MCF 10A (cell line): ENCODE measurements around the gene CELA1. TPM values are rescaled to one million over a fixed set of nuclear protein-coding genes. Genes with fewer than 3 reads are reported as not detected.

Experiments used
- BruUV-seq: library from RNA; stranded (reverse); fragments of 400-500 nt; replicated peaks from 2 replicates; lab custom pipeline; 2021; lab: Mats Ljungman, UMichigan
- CTCF ChIA-PET: fragments of 300-600 bp; sonication (Branson Sonifier 250); formaldehyde crosslinking; extraction: SDS; loops from one replicate; lab custom pipeline; 2021; ENCODE audit warnings: antibody characterized with exemption, inconsistent platforms; lab: Yijun Ruan, JAX
- POLR2A ChIA-PET: fragments of 300-600, 350-650 bp; sonication (Branson Sonifier 250); formaldehyde crosslinking; extraction: SDS; loops from one replicate; lab custom pipeline; 2020; ENCODE audit warnings: antibody characterized with exemption, inconsistent platforms; lab: Yijun Ruan, JAX
- DNase-seq: peaks from one replicate; pipeline ENCODE4 v3.0.0-alpha.2; 2018; ENCODE audit not compliant: unreplicated experiment
- H3K27ac Mint-ChIP-seq: one replicate; pipeline ENCODE4 v1.8.0; 2022; ENCODE audit warnings: mild to moderate bottlenecking, low read depth, mixed read lengths; ENCODE audit not compliant: unreplicated experiment
- H3K27me3 Mint-ChIP-seq: one replicate; pipeline ENCODE4 v1.8.0; 2022; ENCODE audit warnings: mixed read lengths; ENCODE audit not compliant: insufficient read depth, unreplicated experiment
- H3K36me3 Mint-ChIP-seq: one replicate; pipeline ENCODE4 v1.8.0; 2022; ENCODE audit warnings: mild to moderate bottlenecking, moderate library complexity, mixed read lengths; ENCODE audit not compliant: insufficient read depth, unreplicated experiment
- H3K4me1 Mint-ChIP-seq: one replicate; pipeline ENCODE4 v1.8.0; 2022; ENCODE audit warnings: mixed read lengths; ENCODE audit not compliant: insufficient read depth, unreplicated experiment
- H3K4me3 Mint-ChIP-seq: one replicate; pipeline ENCODE4 v1.8.0; 2022; ENCODE audit warnings: mild to moderate bottlenecking, moderate library complexity, mixed read lengths; ENCODE audit not compliant: unreplicated experiment
- H3K9me3 Mint-ChIP-seq: one replicate; pipeline ENCODE4 v1.8.0; 2022; ENCODE audit warnings: mixed read lengths; ENCODE audit not compliant: unreplicated experiment
- intact Hi-C: fragments of 100-400 bp; cut with micrococcal nuclease; formaldehyde crosslinking; loops from 2 replicates; pipeline ENCODE4 v1.14.1; 2022
- total RNA-seq: library from RNA; stranded (reverse); gene quantifications from 2 replicates; pipeline ENCODE4 v1.2.3, GENCODE V29; 2022
- TF ChIP-seq, protein P1 (sequence below): fragments of 200-600 bp; IDR thresholded peaks from one replicate; pipeline ENCODE4 v1.8.0; 2022; ENCODE audit warnings: antibody characterized with exemption, mild to moderate bottlenecking; ENCODE audit not compliant: unreplicated experiment

Gene CELA1
- total RNA-seq, 1 experiment from 2014 or later, result not detected

DNA sequence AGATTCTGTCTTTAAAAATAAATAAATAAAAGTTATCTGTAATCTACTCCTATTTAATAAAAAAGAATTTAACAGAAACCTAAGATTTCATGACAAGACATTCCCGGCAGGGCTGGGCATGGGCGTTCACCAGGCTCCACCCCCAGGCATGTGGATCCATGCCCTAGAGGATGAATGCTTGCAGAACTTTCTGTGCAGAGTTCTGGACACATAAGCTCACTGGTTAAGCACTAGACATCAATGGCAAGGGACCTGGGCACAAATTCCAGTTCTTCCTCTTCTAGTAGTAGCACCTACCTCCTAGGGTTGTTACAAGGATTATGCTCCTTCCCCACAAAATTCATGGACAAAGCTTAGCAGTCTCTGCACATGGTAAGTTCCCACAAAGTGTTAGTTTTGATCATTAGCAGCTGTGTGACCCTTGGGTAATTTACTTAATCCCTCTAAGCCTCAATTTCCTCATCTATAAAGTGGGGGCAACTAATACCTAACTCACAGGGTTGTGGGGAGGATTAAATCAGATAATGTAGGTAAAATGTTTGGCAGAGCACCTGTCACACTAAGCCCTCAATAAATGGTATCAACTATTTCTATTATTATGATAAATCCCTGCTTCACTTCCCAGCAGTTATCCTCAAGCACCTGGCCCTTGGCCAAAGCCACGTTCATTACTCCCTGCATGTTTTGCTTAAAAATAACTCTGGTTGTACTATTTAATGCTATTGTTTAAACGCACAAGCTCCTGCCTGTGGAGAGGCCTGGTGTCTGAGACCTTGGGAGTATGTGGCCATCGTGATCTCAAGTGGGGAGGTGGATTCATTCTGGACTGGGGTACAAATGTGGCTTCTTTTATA is 35.0 kb upstream of the CELA1 start:
- CTCF ChIA-PET, result interaction anchor here (1.4 kb wide), 1 partner anchor 10 kb away, joined by 6 read pairs; no protein-coding TSS in a partner anchor
- POLR2A ChIA-PET, result interaction anchor here (0.6 to 2.3 kb wide), 5 partner anchors 9 to 447 kb away, joined by 3 to 16 read pairs (median 3); partner anchors contain the start of gene GALNT6
- BruUV-seq, result no TSS peak

DNA sequence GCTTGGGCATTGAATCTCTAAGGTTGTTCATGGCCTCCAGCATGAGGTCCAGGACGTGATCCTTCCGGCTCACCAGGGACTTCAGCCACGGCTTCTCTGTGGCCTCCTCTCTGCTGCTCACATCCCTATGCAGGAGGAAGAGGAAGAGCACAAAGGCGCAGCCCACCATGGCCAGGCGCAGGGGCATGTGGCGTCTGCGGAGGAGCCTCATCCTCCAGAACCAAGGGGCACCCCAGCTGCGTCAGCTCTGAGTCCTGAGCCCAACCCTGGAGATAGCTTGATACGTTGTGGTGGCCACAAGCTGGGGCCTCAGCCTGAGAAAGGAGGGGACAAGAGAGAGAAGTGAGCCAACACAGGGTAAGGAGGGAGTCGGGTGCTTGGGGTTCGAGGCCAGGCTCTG is 33.1 kb upstream of the CELA1 start:
- Mint-ChIP-seq H3K4me3 (no peak overlapping the region), H3K27ac (no peak overlapping the region), H3K9me3 (no peaks in the 10 kb centered on the region), H3K4me1 (peaks cover 11% of the 10 kb centered on the region), H3K27me3 (no peaks in the 10 kb centered on the region), H3K36me3 (peaks cover 12% of the 10 kb centered on the region)
- TF ChIP-seq, protein P1, sequence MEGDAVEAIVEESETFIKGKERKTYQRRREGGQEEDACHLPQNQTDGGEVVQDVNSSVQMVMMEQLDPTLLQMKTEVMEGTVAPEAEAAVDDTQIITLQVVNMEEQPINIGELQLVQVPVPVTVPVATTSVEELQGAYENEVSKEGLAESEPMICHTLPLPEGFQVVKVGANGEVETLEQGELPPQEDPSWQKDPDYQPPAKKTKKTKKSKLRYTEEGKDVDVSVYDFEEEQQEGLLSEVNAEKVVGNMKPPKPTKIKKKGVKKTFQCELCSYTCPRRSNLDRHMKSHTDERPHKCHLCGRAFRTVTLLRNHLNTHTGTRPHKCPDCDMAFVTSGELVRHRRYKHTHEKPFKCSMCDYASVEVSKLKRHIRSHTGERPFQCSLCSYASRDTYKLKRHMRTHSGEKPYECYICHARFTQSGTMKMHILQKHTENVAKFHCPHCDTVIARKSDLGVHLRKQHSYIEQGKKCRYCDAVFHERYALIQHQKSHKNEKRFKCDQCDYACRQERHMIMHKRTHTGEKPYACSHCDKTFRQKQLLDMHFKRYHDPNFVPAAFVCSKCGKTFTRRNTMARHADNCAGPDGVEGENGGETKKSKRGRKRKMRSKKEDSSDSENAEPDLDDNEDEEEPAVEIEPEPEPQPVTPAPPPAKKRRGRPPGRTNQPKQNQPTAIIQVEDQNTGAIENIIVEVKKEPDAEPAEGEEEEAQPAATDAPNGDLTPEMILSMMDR, result no peak
- DNase-seq, result no peak
- intact Hi-C loops, result no loop called here
- ChIA-PET CTCF (no interaction called here), POLR2A (no interaction called here)
- no TSS peak for BruUV-seq

More for the DNA sequence above, 35.0 kb upstream of the CELA1 start:
- no peak for DNase-seq
- H3K9me3 Mint-ChIP-seq, result no peaks in the 10 kb centered on the region
- TF ChIP-seq, protein P1, result no peak
- H3K4me1 Mint-ChIP-seq, result peaks cover 15% of the 10 kb centered on the region
- H3K4me3 Mint-ChIP-seq, result no peak overlapping the region
- H3K27me3 Mint-ChIP-seq, result no peaks in the 10 kb centered on the region
- H3K36me3 Mint-ChIP-seq, result peaks cover 7% of the 10 kb centered on the region
- intact Hi-C loops, result no loop called here
- no peak overlapping the region for H3K27ac Mint-ChIP-seq

DNA sequence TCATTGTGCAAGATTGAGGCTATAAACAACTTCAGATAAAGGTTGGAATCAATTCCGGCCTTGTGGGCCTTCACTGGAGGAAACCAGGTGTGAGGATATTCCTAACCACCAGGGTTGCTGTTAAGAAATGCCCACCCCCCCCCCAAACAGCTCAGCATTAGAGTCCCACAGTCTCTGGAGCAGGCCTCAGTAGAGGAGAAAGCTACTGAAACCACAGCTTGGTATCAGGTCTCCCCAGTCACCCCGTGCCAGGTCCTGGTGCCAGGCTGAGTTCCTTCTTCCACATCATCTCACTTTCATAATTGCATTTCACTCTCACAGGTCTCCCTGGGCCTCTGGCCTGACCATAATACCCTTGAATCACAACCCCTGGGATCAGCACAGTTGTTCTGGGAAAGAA is 32.3 kb upstream of the CELA1 start:
- CTCF ChIA-PET, result no interaction called here

More for the DNA sequence above, 32.3 kb upstream of the CELA1 start:
- Mint-ChIP-seq H3K27me3 (no peaks in the 10 kb centered on the region), H3K9me3 (no peaks in the 10 kb centered on the region), H3K4me3 (no peak overlapping the region), H3K4me1 (peaks cover 11% of the 10 kb centered on the region), H3K36me3 (peaks cover 13% of the 10 kb centered on the region), H3K27ac (no peak overlapping the region)
- POLR2A ChIA-PET, result interaction anchor here (0.7 kb wide), 1 partner anchor 322 kb away, joined by 3 read pairs; no protein-coding TSS in a partner anchor
- intact Hi-C loops, result no loop called here
- TF ChIP-seq, protein P1, result no peak
- no TSS peak for BruUV-seq
- no peak for DNase-seq
